Measurements from ENCODE around the gene BSPRY. TPM values are rescaled to one million over a fixed set of nuclear protein-coding genes. Genes with fewer than 3 reads are reported as not detected.

BSPRY gene
- total RNA-seq, 5 donors from 2014 or later (not counting 1 experiment from before 2014, with no cell fraction given) = 0.15 to 0.85 (median 0.26) TPM

- Mint-ChIP-seq H3K4me1 (no peaks in the 10 kb centered on the region), H3K9me3 (no peaks in the 10 kb centered on the region), H3K27ac (no peak overlapping the region), H3K36me3 (no peaks in the 10 kb centered on the region), H3K27me3 (peaks cover 0 to 6% of the 10 kb centered on the region in 2 donors), H3K4me3 (no peak overlapping the region)
- Histone ChIP-seq H3K9me3 (no peaks in the 10 kb centered on the region), H3K36me3 (ENCODE audit: control insufficient read depth in 2 of 2, extremely low read depth in 1 of 2, insufficient read depth in 1 of 2, low read length in 1 of 2) (no peaks in the 10 kb centered on the region), H3K27me3 (replicated peaks in 1 of 2; ENCODE audit: control insufficient read depth in 2 of 2, extremely low read depth in 1 of 2, insufficient read depth in 2 of 2, low read length in 1 of 2) (peaks cover 0 to 9% of the 10 kb centered on the region in 2 experiments), H3K4me3 (ENCODE audit: control insufficient read depth in 1 of 2, extremely low read depth in 1 of 2, low read length in 1 of 2) (no peak overlapping the region), H3K27ac (ENCODE audit: low read length) (no peak overlapping the region), H3K4me1 (ENCODE audit: control insufficient read depth in 1 of 2, extremely low read depth in 1 of 2, insufficient read depth in 2 of 2, low read length in 2 of 2) (no peaks in the 10 kb centered on the region)
- POLR2A ChIA-PET = interaction anchor here in 1 of 2 donors (0.7 kb wide), 1 partner anchor 173 kb away, joined by 6 read pairs; no protein-coding TSS in a partner anchor
- DNase-seq (peak in 14 of 35 experiments; percentile 2 to 54 (median 9)), ATAC-seq (replicated peaks in 1 of 4) (peak in 2 of 4 experiments; percentile 48 to 57)
- no CpG with 5 or more reads among the region's 2 CpGs for WGBS (ENCODE audit: insufficient coverage)
- CTCF ChIA-PET = interaction anchor here (0.6 to 1.0 kb wide), 4 partner anchors 18 to 351 kb away, joined by 3 to 5 read pairs (median 4); no protein-coding TSS in a partner anchor
Observed at GRCh38 chr9:113309204-113309813, 40.0 kb upstream of the BSPRY start.

GRCh38 chr9:113310538-113310937 lies 38.8 kb upstream of the BSPRY start:
- Mint-ChIP-seq H3K36me3 (no peaks in the 10 kb centered on the region), H3K4me1 (no peaks in the 10 kb centered on the region), H3K27me3 (peaks cover 0 to 6% of the 10 kb centered on the region in 2 donors), H3K4me3 (no peak overlapping the region), H3K9me3 (no peaks in the 10 kb centered on the region), H3K27ac (no peak overlapping the region)
- ATAC-seq (replicated peaks in 1 of 4) = no peak
- Histone ChIP-seq H3K9me3 (no peaks in the 10 kb centered on the region), H3K4me1 (ENCODE audit: control insufficient read depth in 1 of 2, extremely low read depth in 1 of 2, insufficient read depth in 2 of 2, low read length in 2 of 2) (no peaks in the 10 kb centered on the region), H3K36me3 (ENCODE audit: control insufficient read depth in 2 of 2, extremely low read depth in 1 of 2, insufficient read depth in 1 of 2, low read length in 1 of 2) (no peaks in the 10 kb centered on the region), H3K27ac (ENCODE audit: low read length) (no peak overlapping the region), H3K27me3 (replicated peaks in 1 of 2; ENCODE audit: control insufficient read depth in 2 of 2, extremely low read depth in 1 of 2, insufficient read depth in 2 of 2, low read length in 1 of 2) (peaks cover 0 to 7% of the 10 kb centered on the region in 2 experiments), H3K4me3 (ENCODE audit: control insufficient read depth in 1 of 2, extremely low read depth in 1 of 2, low read length in 1 of 2) (no peak overlapping the region)
- CTCF ChIA-PET = interaction anchor here in 1 of 2 donors (0.7 to 1.3 kb wide), 2 partner anchors 13 to 96 kb away, joined by 3 read pairs; no protein-coding TSS in a partner anchor
- POLR2A ChIA-PET = no interaction called here
- no peak for DNase-seq
- no CpG with 5 or more reads among the region's 3 CpGs for WGBS (ENCODE audit: insufficient coverage)

GRCh38 chr9:113311961-113312360 lies 37.4 kb upstream of the BSPRY start:
- Mint-ChIP-seq H3K27ac (no peak overlapping the region), H3K4me1 (no peaks in the 10 kb centered on the region), H3K36me3 (no peaks in the 10 kb centered on the region), H3K9me3 (no peaks in the 10 kb centered on the region), H3K27me3 (peaks cover 4 to 6% of the 10 kb centered on the region in 2 donors), H3K4me3 (no peak overlapping the region)
- DNase-seq (no peak), ATAC-seq (replicated peaks in 1 of 4) (no peak)
- Histone ChIP-seq H3K27me3 (replicated peaks in 1 of 2; ENCODE audit: control insufficient read depth in 2 of 2, extremely low read depth in 1 of 2, insufficient read depth in 2 of 2, low read length in 1 of 2) (peaks cover 0 to 7% of the 10 kb centered on the region in 2 experiments), H3K36me3 (ENCODE audit: control insufficient read depth in 2 of 2, extremely low read depth in 1 of 2, insufficient read depth in 1 of 2, low read length in 1 of 2) (no peaks in the 10 kb centered on the region), H3K27ac (ENCODE audit: low read length) (no peak overlapping the region), H3K9me3 (no peaks in the 10 kb centered on the region), H3K4me1 (ENCODE audit: control insufficient read depth in 1 of 2, extremely low read depth in 1 of 2, insufficient read depth in 2 of 2, low read length in 2 of 2) (no peaks in the 10 kb centered on the region), H3K4me3 (ENCODE audit: control insufficient read depth in 1 of 2, extremely low read depth in 1 of 2, low read length in 1 of 2) (no peak overlapping the region)
- POLR2A ChIA-PET = no interaction called here
- CTCF ChIA-PET = interaction anchor here in 1 of 2 donors (0.7 kb wide), 1 partner anchor 172 kb away, joined by 3 read pairs; no protein-coding TSS in a partner anchor
- no CpG with 5 or more reads among the region's 3 CpGs for WGBS (ENCODE audit: insufficient coverage)

GRCh38 chr9:113313261-113313660 lies 36.1 kb upstream of the BSPRY start:
- Histone ChIP-seq H3K9me3 (no peaks in the 10 kb centered on the region), H3K4me1 (ENCODE audit: control insufficient read depth in 1 of 2, extremely low read depth in 1 of 2, insufficient read depth in 2 of 2, low read length in 2 of 2) (no peaks in the 10 kb centered on the region), H3K36me3 (ENCODE audit: control insufficient read depth in 2 of 2, extremely low read depth in 1 of 2, insufficient read depth in 1 of 2, low read length in 1 of 2) (no peaks in the 10 kb centered on the region), H3K4me3 (ENCODE audit: control insufficient read depth in 1 of 2, extremely low read depth in 1 of 2, low read length in 1 of 2) (no peak overlapping the region), H3K27ac (ENCODE audit: low read length) (no peak overlapping the region), H3K27me3 (replicated peaks in 1 of 2; ENCODE audit: control insufficient read depth in 2 of 2, extremely low read depth in 1 of 2, insufficient read depth in 2 of 2, low read length in 1 of 2) (peaks cover 0 to 2% of the 10 kb centered on the region in 2 experiments)
- no peak overlapping the region for H3K4me3 Mint-ChIP-seq
- ChIA-PET CTCF (interaction anchor here in 1 of 2 donors (0.7 kb wide), 1 partner anchor 86 kb away, joined by 4 read pairs; no protein-coding TSS in a partner anchor), POLR2A (no interaction called here)
- H3K27me3 Mint-ChIP-seq = peaks cover 3 to 4% of the 10 kb centered on the region in 2 donors
- H3K36me3 Mint-ChIP-seq = no peaks in the 10 kb centered on the region
- no peak overlapping the region for H3K27ac Mint-ChIP-seq
- H3K4me1 Mint-ChIP-seq = no peaks in the 10 kb centered on the region
- no peak for DNase-seq
- 86% methylated on average over 1 of the region's 5 CpGs for WGBS (ENCODE audit: insufficient coverage)
- no peaks in the 10 kb centered on the region for H3K9me3 Mint-ChIP-seq
- no peak for ATAC-seq (replicated peaks in 1 of 4)

- POLR2A ChIA-PET = no interaction called here
- CTCF ChIA-PET = no interaction called here
- H3K27me3 Mint-ChIP-seq = peaks cover 3 to 4% of the 10 kb centered on the region in 2 donors
- peaks cover 6% of the 10 kb centered on the region for H3K36me3 Mint-ChIP-seq
- H3K27ac ChIP-seq (ENCODE audit: low read length) = no peak overlapping the region
- H3K9me3 Mint-ChIP-seq = no peaks in the 10 kb centered on the region
- H3K4me1 Mint-ChIP-seq = no peaks in the 10 kb centered on the region
- H3K4me3 ChIP-seq (ENCODE audit: control insufficient read depth in 1 of 2, extremely low read depth in 1 of 2, low read length in 1 of 2) = no peak overlapping the region
- no peak for ATAC-seq (replicated peaks in 1 of 4)
- no peaks in the 10 kb centered on the region for H3K4me1 ChIP-seq (ENCODE audit: control insufficient read depth in 1 of 2, extremely low read depth in 1 of 2, insufficient read depth in 2 of 2, low read length in 2 of 2)
- H3K36me3 ChIP-seq (ENCODE audit: control insufficient read depth in 2 of 2, extremely low read depth in 1 of 2, insufficient read depth in 1 of 2, low read length in 1 of 2) = no peaks in the 10 kb centered on the region
- H3K4me3 Mint-ChIP-seq = no peak overlapping the region
- peaks cover 0 to 2% of the 10 kb centered on the region in 2 experiments for H3K27me3 ChIP-seq (replicated peaks in 1 of 2; ENCODE audit: control insufficient read depth in 2 of 2, extremely low read depth in 1 of 2, insufficient read depth in 2 of 2, low read length in 1 of 2)
- no peaks in the 10 kb centered on the region for H3K9me3 ChIP-seq
- H3K27ac Mint-ChIP-seq = no peak overlapping the region
- no peak for DNase-seq
Observed at GRCh38 chr9:113315231-113315630, 34.1 kb upstream of the BSPRY start.

- 81% methylated on average over 3 of the region's 4 CpGs for WGBS (ENCODE audit: insufficient coverage)
- Histone ChIP-seq H3K4me3 (ENCODE audit: control insufficient read depth in 1 of 2, extremely low read depth in 1 of 2, low read length in 1 of 2) (no peak overlapping the region), H3K27me3 (replicated peaks in 1 of 2; ENCODE audit: control insufficient read depth in 2 of 2, extremely low read depth in 1 of 2, insufficient read depth in 2 of 2, low read length in 1 of 2) (peaks cover 0 to 2% of the 10 kb centered on the region in 2 experiments), H3K36me3 (ENCODE audit: control insufficient read depth in 2 of 2, extremely low read depth in 1 of 2, insufficient read depth in 1 of 2, low read length in 1 of 2) (no peaks in the 10 kb centered on the region), H3K27ac (ENCODE audit: low read length) (no peak overlapping the region), H3K9me3 (no peaks in the 10 kb centered on the region), H3K4me1 (ENCODE audit: control insufficient read depth in 1 of 2, extremely low read depth in 1 of 2, insufficient read depth in 2 of 2, low read length in 2 of 2) (no peaks in the 10 kb centered on the region)
- ATAC-seq (replicated peaks in 1 of 4) (no peak), DNase-seq (no peak)
- peaks cover 6% of the 10 kb centered on the region for H3K36me3 Mint-ChIP-seq
- no peaks in the 10 kb centered on the region for H3K9me3 Mint-ChIP-seq
- ChIA-PET CTCF (no interaction called here), POLR2A (no interaction called here)
- H3K4me3 Mint-ChIP-seq = no peak overlapping the region
- H3K27me3 Mint-ChIP-seq = peaks cover 3 to 4% of the 10 kb centered on the region in 2 donors
- no peak overlapping the region for H3K27ac Mint-ChIP-seq
- no peaks in the 10 kb centered on the region for H3K4me1 Mint-ChIP-seq
Observed at GRCh38 chr9:113316030-113316429, 33.3 kb upstream of the BSPRY start.

Measured in T-cell (primary cell).